K562 (cell line): ENCODE data around the gene GET3. TPM values are rescaled to one million over a fixed set of nuclear protein-coding genes. Genes with fewer than 3 reads are reported as not detected.

Source experiments
- SIX5 ChIP-seq, 2 experiments: IDR thresholded peaks; 2 replicates each; pipeline ENCODE4 v1.6.1; 2011; ENCODE audit warnings: low read length in 2 of 2, borderline replicate concordance in 1 of 2, low read depth in 1 of 2, mild to moderate bottlenecking in 1 of 2, moderate library complexity in 1 of 2; ENCODE audit not compliant: insufficient read depth in 1 of 2
- SMAD4 ChIP-seq: fragments of 250-450 bp; sonication (Bioruptor Pico); conservative IDR thresholded peaks from 2 replicates; pipeline ENCODE4 v1.8.0; 2021; ENCODE audit warnings: inconsistent platforms, mild to moderate bottlenecking, moderate library complexity
- ZNF764 ChIP-seq: fragments of 250-450 bp; sonication (Bioruptor Pico); IDR thresholded peaks from 2 replicates; pipeline ENCODE4 v1.4.0; 2020; ENCODE audit warnings: low read depth, mild to moderate bottlenecking, moderate library complexity
- polyA plus RNA-seq, 8 experiments: library from polyadenylated mRNA; depleted of rRNA in 4 of 8; stranded (reverse) in 5 of 8; unstranded in 3 of 8; fragments of >200 nt; fragmentation: Nextera tagmentation in 2 of 8; fragmentation: Illumina TruSeq in 1 of 8; extraction: Ambion mirVana in 2 of 8; extraction: Trizol in 1 of 8; gene quantifications; 2 replicates each; pipeline versions ENCODE4 v1.2.1 to v1.2.3, GENCODE V29; 2011 to 2014; ENCODE audit warnings: inconsistent platforms in 1 of 8, missing spikeins in 1 of 8
- total RNA-seq, 7 experiments: library from RNA; depleted of rRNA in 6 of 7; stranded (reverse); fragments of >200 nt in 6 of 7; fragmentation: Illumina TruSeq in 2 of 7; extraction: Trizol in 2 of 7; gene quantifications; 2 replicates each; pipeline versions ENCODE4 v1.2.1 to v1.2.3, GENCODE V29; 2011 to 2021; ENCODE audit warnings: low replicate concordance in 1 of 7
- TF ChIP-seq, protein P1 (sequence below): fragments of 200-600 bp; sonication (generic); IDR thresholded peaks from one replicate; pipeline ENCODE4 v1.6.1; 2012; ENCODE audit warnings: mild to moderate bottlenecking, low read depth, low read length, inconsistent platforms
- TF ChIP-seq, protein P2 (sequence below): sonication (generic); formaldehyde crosslinking; IDR thresholded peaks from 2 replicates; pipeline ENCODE4 v1.5.0; 2020; ENCODE audit warnings: missing genetic modification reagents
- TF ChIP-seq, protein P3 (sequence below): fragments of 250-450 bp; sonication (Bioruptor Pico); IDR thresholded peaks from 2 replicates; pipeline ENCODE4 v1.4.0; 2020; ENCODE audit warnings: mild to moderate bottlenecking, moderate library complexity

Gene GET3
- total and polyA plus RNA-seq, 9 of the 15 experiments (the other 6 are each of a cell fraction or from before 2014, with no cell fraction given): 8.3 to 83.5 (median 51.8) TPM

DNA sequence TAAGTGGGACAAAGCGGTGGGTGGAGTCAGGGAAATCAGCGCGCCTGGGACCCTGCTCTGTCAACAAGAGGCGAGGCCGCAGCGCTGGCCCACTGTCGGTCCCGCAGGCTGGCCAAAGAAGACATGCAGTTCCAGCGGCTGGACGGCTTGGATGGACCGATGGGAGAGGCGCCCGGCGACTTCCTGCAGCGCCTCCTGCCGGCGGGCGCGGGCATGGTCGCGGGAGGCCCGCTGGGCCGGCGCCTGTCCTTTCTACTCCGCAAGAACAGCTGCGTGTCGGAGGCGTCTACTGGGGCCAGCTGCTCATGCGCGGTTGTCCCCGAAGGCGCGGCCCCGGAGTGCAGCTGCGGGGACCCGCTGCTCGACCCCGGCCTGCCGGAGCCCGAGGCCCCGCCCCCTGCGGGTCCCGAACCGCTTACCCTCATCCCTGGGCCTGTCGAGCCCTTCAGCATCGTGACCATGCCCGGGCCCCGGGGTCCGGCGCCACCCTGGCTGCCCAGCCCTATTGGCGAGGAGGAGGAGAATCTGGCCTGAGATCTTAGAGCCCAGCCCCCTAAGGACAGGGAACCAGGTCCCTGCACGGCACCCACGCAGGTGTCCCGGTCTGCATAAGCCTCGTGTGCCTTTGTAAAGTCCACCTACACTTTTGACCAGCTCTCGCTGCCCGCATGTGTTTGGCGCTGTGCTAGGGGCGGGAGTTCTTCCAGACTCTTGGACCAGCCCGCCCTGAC, 20.4 kb downstream of the GET3 start (continued):
- TF ChIP-seq, protein P1, sequence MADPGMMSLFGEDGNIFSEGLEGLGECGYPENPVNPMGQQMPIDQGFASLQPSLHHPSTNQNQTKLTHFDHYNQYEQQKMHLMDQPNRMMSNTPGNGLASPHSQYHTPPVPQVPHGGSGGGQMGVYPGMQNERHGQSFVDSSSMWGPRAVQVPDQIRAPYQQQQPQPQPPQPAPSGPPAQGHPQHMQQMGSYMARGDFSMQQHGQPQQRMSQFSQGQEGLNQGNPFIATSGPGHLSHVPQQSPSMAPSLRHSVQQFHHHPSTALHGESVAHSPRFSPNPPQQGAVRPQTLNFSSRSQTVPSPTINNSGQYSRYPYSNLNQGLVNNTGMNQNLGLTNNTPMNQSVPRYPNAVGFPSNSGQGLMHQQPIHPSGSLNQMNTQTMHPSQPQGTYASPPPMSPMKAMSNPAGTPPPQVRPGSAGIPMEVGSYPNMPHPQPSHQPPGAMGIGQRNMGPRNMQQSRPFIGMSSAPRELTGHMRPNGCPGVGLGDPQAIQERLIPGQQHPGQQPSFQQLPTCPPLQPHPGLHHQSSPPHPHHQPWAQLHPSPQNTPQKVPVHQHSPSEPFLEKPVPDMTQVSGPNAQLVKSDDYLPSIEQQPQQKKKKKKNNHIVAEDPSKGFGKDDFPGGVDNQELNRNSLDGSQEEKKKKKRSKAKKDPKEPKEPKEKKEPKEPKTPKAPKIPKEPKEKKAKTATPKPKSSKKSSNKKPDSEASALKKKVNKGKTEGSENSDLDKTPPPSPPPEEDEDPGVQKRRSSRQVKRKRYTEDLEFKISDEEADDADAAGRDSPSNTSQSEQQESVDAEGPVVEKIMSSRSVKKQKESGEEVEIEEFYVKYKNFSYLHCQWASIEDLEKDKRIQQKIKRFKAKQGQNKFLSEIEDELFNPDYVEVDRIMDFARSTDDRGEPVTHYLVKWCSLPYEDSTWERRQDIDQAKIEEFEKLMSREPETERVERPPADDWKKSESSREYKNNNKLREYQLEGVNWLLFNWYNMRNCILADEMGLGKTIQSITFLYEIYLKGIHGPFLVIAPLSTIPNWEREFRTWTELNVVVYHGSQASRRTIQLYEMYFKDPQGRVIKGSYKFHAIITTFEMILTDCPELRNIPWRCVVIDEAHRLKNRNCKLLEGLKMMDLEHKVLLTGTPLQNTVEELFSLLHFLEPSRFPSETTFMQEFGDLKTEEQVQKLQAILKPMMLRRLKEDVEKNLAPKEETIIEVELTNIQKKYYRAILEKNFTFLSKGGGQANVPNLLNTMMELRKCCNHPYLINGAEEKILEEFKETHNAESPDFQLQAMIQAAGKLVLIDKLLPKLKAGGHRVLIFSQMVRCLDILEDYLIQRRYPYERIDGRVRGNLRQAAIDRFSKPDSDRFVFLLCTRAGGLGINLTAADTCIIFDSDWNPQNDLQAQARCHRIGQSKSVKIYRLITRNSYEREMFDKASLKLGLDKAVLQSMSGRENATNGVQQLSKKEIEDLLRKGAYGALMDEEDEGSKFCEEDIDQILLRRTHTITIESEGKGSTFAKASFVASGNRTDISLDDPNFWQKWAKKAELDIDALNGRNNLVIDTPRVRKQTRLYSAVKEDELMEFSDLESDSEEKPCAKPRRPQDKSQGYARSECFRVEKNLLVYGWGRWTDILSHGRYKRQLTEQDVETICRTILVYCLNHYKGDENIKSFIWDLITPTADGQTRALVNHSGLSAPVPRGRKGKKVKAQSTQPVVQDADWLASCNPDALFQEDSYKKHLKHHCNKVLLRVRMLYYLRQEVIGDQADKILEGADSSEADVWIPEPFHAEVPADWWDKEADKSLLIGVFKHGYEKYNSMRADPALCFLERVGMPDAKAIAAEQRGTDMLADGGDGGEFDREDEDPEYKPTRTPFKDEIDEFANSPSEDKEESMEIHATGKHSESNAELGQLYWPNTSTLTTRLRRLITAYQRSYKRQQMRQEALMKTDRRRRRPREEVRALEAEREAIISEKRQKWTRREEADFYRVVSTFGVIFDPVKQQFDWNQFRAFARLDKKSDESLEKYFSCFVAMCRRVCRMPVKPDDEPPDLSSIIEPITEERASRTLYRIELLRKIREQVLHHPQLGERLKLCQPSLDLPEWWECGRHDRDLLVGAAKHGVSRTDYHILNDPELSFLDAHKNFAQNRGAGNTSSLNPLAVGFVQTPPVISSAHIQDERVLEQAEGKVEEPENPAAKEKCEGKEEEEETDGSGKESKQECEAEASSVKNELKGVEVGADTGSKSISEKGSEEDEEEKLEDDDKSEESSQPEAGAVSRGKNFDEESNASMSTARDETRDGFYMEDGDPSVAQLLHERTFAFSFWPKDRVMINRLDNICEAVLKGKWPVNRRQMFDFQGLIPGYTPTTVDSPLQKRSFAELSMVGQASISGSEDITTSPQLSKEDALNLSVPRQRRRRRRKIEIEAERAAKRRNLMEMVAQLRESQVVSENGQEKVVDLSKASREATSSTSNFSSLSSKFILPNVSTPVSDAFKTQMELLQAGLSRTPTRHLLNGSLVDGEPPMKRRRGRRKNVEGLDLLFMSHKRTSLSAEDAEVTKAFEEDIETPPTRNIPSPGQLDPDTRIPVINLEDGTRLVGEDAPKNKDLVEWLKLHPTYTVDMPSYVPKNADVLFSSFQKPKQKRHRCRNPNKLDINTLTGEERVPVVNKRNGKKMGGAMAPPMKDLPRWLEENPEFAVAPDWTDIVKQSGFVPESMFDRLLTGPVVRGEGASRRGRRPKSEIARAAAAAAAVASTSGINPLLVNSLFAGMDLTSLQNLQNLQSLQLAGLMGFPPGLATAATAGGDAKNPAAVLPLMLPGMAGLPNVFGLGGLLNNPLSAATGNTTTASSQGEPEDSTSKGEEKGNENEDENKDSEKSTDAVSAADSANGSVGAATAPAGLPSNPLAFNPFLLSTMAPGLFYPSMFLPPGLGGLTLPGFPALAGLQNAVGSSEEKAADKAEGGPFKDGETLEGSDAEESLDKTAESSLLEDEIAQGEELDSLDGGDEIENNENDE: no peak
- TF ChIP-seq SIX5 (IDR thresholded peaks at IDR 0.05; ENCODE audit: borderline replicate concordance in 1 of 2, insufficient read depth in 1 of 2, low read depth in 1 of 2, low read length in 2 of 2) (no peak), ZNF764 (CRISPR knock-in tag) (no peak), SMAD4 (peak; percentile 51)
- TF ChIP-seq, protein P2, sequence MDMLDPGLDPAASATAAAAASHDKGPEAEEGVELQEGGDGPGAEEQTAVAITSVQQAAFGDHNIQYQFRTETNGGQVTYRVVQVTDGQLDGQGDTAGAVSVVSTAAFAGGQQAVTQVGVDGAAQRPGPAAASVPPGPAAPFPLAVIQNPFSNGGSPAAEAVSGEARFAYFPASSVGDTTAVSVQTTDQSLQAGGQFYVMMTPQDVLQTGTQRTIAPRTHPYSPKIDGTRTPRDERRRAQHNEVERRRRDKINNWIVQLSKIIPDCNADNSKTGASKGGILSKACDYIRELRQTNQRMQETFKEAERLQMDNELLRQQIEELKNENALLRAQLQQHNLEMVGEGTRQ: no peak
- TF ChIP-seq, protein P3, sequence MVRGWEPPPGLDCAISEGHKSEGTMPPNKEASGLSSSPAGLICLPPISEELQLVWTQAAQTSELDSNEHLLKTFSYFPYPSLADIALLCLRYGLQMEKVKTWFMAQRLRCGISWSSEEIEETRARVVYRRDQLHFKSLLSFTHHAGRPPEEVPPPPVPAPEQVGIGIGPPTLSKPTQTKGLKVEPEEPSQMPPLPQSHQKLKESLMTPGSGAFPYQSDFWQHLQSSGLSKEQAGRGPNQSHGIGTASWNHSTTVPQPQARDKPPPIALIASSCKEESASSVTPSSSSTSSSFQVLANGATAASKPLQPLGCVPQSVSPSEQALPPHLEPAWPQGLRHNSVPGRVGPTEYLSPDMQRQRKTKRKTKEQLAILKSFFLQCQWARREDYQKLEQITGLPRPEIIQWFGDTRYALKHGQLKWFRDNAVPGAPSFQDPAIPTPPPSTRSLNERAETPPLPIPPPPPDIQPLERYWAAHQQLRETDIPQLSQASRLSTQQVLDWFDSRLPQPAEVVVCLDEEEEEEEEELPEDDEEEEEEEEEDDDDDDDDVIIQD (CRISPR knock-in tag): no peak
